IMR-90 (cell line): ENCODE data around the gene NDST1. TPM values are rescaled to one million over a fixed set of nuclear protein-coding genes. Genes with fewer than 3 reads are reported as not detected.

Source experiments
- ATAC-seq: fragments of 200-7000 bp; cut with Tn5 transposase; 2 replicates; pipeline ENCODE4 v1.9.1; 2020; ENCODE audit warnings: low read depth, mild to moderate bottlenecking, moderate library complexity
- BruUV-seq: library from RNA; stranded (reverse); fragments of 400-500 nt; replicated peaks from 2 replicates; lab custom pipeline; 2021; lab: Mats Ljungman, UMichigan
- CTCF ChIA-PET: fragments of 300-600 bp; formaldehyde crosslinking; extraction: SDS; loops from one replicate; lab custom pipeline; 2021; ENCODE audit warnings: antibody characterized with exemption; lab: Yijun Ruan, JAX
- POLR2A ChIA-PET: fragments of 300-600 bp; sonication (Branson Sonifier 250); formaldehyde crosslinking; loops from one replicate; lab custom pipeline; 2022; ENCODE audit warnings: antibody characterized with exemption; ENCODE audit not compliant: unreplicated experiment; lab: Charles Lee
- DNase-seq: peaks from one replicate; pipeline ENCODE4 v3.0.0; 2013
- H2AFZ ChIP-seq: replicated peaks from 2 replicates; pipeline ENCODE3; 2013; ENCODE audit warnings: low read length, mild to moderate bottlenecking; ENCODE audit not compliant: poor library complexity
- H2AK5ac ChIP-seq: 2 replicates; pipeline ENCODE4 v1.6.1; 2013; ENCODE audit warnings: low read depth, low read length, inconsistent platforms
- H2AK9ac ChIP-seq: replicated peaks from 2 replicates; pipeline ENCODE3; 2013; ENCODE audit warnings: mild to moderate bottlenecking, low read depth, low read length, moderate library complexity; ENCODE audit not compliant: poor library complexity
- H2BK120ac ChIP-seq: 2 replicates; pipeline ENCODE4 v1.6.1; 2013; ENCODE audit warnings: low read depth, low read length, inconsistent platforms
- H2BK15ac ChIP-seq: 3 replicates; pipeline ENCODE4 v1.6.1; 2013; ENCODE audit warnings: low read depth, low read length, inconsistent platforms
- H2BK20ac ChIP-seq: 2 replicates; pipeline ENCODE4 v1.6.1; 2013; ENCODE audit warnings: low read depth, mild to moderate bottlenecking, inconsistent platforms, low read length, moderate library complexity
- H2BK5ac ChIP-seq: 2 replicates; pipeline ENCODE4 v1.6.1; 2013; ENCODE audit warnings: mild to moderate bottlenecking, low read depth, low read length, inconsistent platforms; ENCODE audit not compliant: poor library complexity, severe bottlenecking
- H3K14ac ChIP-seq: replicated peaks from 2 replicates; pipeline ENCODE4 v1.6.1; 2013; ENCODE audit warnings: low read depth, low read length, inconsistent platforms
- H3K18ac ChIP-seq: 2 replicates; pipeline ENCODE4 v1.6.1; 2013; ENCODE audit warnings: low read depth, low read length, control low read depth
- H3K23ac ChIP-seq: 2 replicates; pipeline ENCODE4 v1.6.1; 2013; ENCODE audit warnings: low read depth, low read length, inconsistent platforms
- H3K27ac ChIP-seq: 2 replicates; pipeline ENCODE4 v1.5.1; 2013; ENCODE audit warnings: mild to moderate bottlenecking, control low read depth, low read length; ENCODE audit not compliant: insufficient read depth
- H3K27me3 ChIP-seq: 2 replicates; pipeline ENCODE4 v1.6.1; 2013; ENCODE audit warnings: low read length; ENCODE audit not compliant: control insufficient read depth, insufficient read depth
- H3K36me3 ChIP-seq: 2 replicates; pipeline ENCODE4 v1.6.1; 2013; ENCODE audit warnings: low read length, mixed read lengths; ENCODE audit not compliant: control insufficient read depth, insufficient read depth
- H3K4ac ChIP-seq: 2 replicates; pipeline ENCODE4 v1.6.1; 2013; ENCODE audit warnings: low read depth, low read length, inconsistent platforms
- H3K4me1 ChIP-seq: 2 replicates; pipeline ENCODE4 v1.6.1; 2013; ENCODE audit warnings: low read length, mixed read lengths; ENCODE audit not compliant: control insufficient read depth, insufficient read depth
- H3K4me2 ChIP-seq: 2 replicates; pipeline ENCODE4 v1.6.1; 2013; ENCODE audit warnings: low read depth, mild to moderate bottlenecking, control low read depth, low read length, moderate library complexity
- H3K4me3 ChIP-seq: 2 replicates; pipeline ENCODE4 v1.5.1; 2013; ENCODE audit warnings: low read depth, mild to moderate bottlenecking, control low read depth, low read length, moderate library complexity; ENCODE audit not compliant: insufficient read depth
- H3K56ac ChIP-seq: 2 replicates; pipeline ENCODE4 v1.6.1; 2013; ENCODE audit warnings: low read length, inconsistent platforms; ENCODE audit not compliant: insufficient read depth; ENCODE audit errors: extremely low read depth
- H3K79me1 ChIP-seq, 2 experiments: 2 replicates each; pipeline ENCODE4 v1.6.1; 2013; ENCODE audit warnings: low read length in 2 of 2, inconsistent platforms in 1 of 2, low read depth in 1 of 2
- H3K9ac ChIP-seq: 2 replicates; pipeline ENCODE4 v1.6.1; 2013; ENCODE audit warnings: low read depth, low read length, control low read depth
- H3K9me1 ChIP-seq: 2 replicates; pipeline ENCODE4 v1.6.1; 2013; ENCODE audit warnings: low read length, inconsistent platforms; ENCODE audit not compliant: insufficient read depth
- H3K9me3 ChIP-seq: 2 replicates; pipeline ENCODE4 v1.6.1; 2013; ENCODE audit warnings: low read length; ENCODE audit not compliant: control insufficient read depth, insufficient read depth
- H4K20me1 ChIP-seq: 2 replicates; pipeline ENCODE4 v1.6.1; 2013; ENCODE audit warnings: low read length, inconsistent platforms; ENCODE audit not compliant: insufficient read depth
- H4K5ac ChIP-seq: 2 replicates; pipeline ENCODE4 v1.6.1; 2013; ENCODE audit warnings: mild to moderate bottlenecking, low read depth, low read length, control low read depth
- H4K8ac ChIP-seq, 2 experiments: 2 replicates each; pipeline ENCODE4 v1.6.1; 2013; ENCODE audit warnings: low read depth in 2 of 2, low read length in 2 of 2, control low read depth in 1 of 2, inconsistent platforms in 1 of 2
- H4K91ac ChIP-seq: 2 replicates; pipeline ENCODE4 v1.6.1; 2013; ENCODE audit warnings: low read depth, low read length, inconsistent platforms; ENCODE audit not compliant: insufficient read depth
- CEBPB ChIP-seq: IDR thresholded peaks from 2 replicates; pipeline ENCODE4 v1.6.1; 2012; ENCODE audit warnings: low read depth, low read length, improper control_type of control experiment
- CHD1 ChIP-seq: IDR thresholded peaks from 2 replicates; pipeline ENCODE4 v1.6.1; 2012; ENCODE audit warnings: low read depth, low read length, improper control_type of control experiment
- FOS ChIP-seq: fragments of 150-350 bp; IDR thresholded peaks from 2 replicates; pipeline ENCODE4 v1.6.1; 2016; ENCODE audit warnings: low read depth, low read length
- MAFK ChIP-seq: IDR thresholded peaks from 2 replicates; pipeline ENCODE4 v1.6.1; 2012; ENCODE audit warnings: low read depth, low read length, improper control_type of control experiment
- MAZ ChIP-seq: IDR thresholded peaks from 2 replicates; pipeline ENCODE4 v1.6.1; 2012; ENCODE audit warnings: low read depth, mild to moderate bottlenecking, low read length, improper control_type of control experiment, moderate library complexity, borderline replicate concordance
- MXI1 ChIP-seq: IDR thresholded peaks from 2 replicates; pipeline ENCODE4 v1.6.1; 2012; ENCODE audit warnings: low read depth, mild to moderate bottlenecking, low read length, moderate library complexity, borderline replicate concordance
- NFE2L2 ChIP-seq: fragments of 150-350 bp; IDR thresholded peaks from 2 replicates; pipeline ENCODE4 v1.6.1; 2016; ENCODE audit warnings: low read depth, mild to moderate bottlenecking, low read length
- POLR2A ChIP-seq: IDR thresholded peaks from 2 replicates; pipeline ENCODE4 v1.6.1; 2012; ENCODE audit warnings: mild to moderate bottlenecking, low read depth, low read length
- RAD21 ChIP-seq: IDR thresholded peaks from 2 replicates; pipeline ENCODE4 v1.6.1; 2012; ENCODE audit warnings: low read length, improper control_type of control experiment
- RFX5 ChIP-seq: IDR thresholded peaks from 2 replicates; pipeline ENCODE4 v1.8.0; 2012; ENCODE audit warnings: low read depth, mild to moderate bottlenecking, low read length, moderate library complexity
- SMC3 ChIP-seq: fragments of 150-350 bp; IDR thresholded peaks from 2 replicates; pipeline ENCODE4 v1.6.1; 2016; ENCODE audit warnings: low read depth, mild to moderate bottlenecking, antibody characterized with exemption, low read length, moderate library complexity
- WGBS, 2 experiments: methylation state at CpG; one replicate each; pipeline versions ENCODE4 v1.1.5 to v1.1.7; 2013; ENCODE audit warnings: missing lambda C conversion rate in 2 of 2; ENCODE audit not compliant: insufficient read length in 1 of 2; ENCODE audit errors: extremely low coverage in 2 of 2; 5-methylcytosine and 5-hydroxymethylcytosine counted together
- dilution Hi-C: fragments of 300-500 bp; cut with HindIII; formaldehyde crosslinking; loops from one replicate; pipeline ENCODE4 v1.14.3; 2018; ENCODE audit warnings: low sequenced_read_pairs; ENCODE audit not compliant: unreplicated experiment
- in situ Hi-C: fragments of 300-500 bp; cut with MboI; formaldehyde crosslinking; loops from 3 replicates; pipeline ENCODE4 v1.14.3; 2019; ENCODE audit warnings: low sequenced_read_pairs, inconsistent platforms, mixed read lengths
- intact Hi-C: fragments of 100-400 bp; cut with micrococcal nuclease; formaldehyde crosslinking; loops from 2 replicates; pipeline ENCODE4 v1.10.0; 2022
- polyA plus RNA-seq, 3 experiments: library from polyadenylated mRNA; depleted of rRNA; stranded (reverse); fragments of >200 nt; gene quantifications; 2 replicates each; pipeline ENCODE4 v1.2.3, GENCODE V29; 2012; ENCODE audit warnings: low replicate concordance in 1 of 3
- total RNA-seq: library from RNA; depleted of rRNA; stranded (reverse); fragments of >200 nt; gene quantifications from 2 replicates; pipeline ENCODE4 v1.2.3, GENCODE V29; 2012
- TF ChIP-seq, protein P1 (sequence below): fragments of 150-350 bp; IDR thresholded peaks from 2 replicates; pipeline ENCODE4 v1.6.1; 2016; ENCODE audit warnings: low read depth, mild to moderate bottlenecking, low read length, moderate library complexity, borderline replicate concordance
- TF ChIP-seq, protein P2 (sequence below): fragments of 150-350 bp; IDR thresholded peaks from 2 replicates; pipeline ENCODE4 v1.6.1; 2017; ENCODE audit warnings: mild to moderate bottlenecking, antibody characterized with exemption, low read length, low read depth

Gene NDST1
- total and polyA plus RNA-seq, 2 of the 4 experiments (the other 2 are of a cell fraction), result 30.5 to 80.4 TPM

DNA sequence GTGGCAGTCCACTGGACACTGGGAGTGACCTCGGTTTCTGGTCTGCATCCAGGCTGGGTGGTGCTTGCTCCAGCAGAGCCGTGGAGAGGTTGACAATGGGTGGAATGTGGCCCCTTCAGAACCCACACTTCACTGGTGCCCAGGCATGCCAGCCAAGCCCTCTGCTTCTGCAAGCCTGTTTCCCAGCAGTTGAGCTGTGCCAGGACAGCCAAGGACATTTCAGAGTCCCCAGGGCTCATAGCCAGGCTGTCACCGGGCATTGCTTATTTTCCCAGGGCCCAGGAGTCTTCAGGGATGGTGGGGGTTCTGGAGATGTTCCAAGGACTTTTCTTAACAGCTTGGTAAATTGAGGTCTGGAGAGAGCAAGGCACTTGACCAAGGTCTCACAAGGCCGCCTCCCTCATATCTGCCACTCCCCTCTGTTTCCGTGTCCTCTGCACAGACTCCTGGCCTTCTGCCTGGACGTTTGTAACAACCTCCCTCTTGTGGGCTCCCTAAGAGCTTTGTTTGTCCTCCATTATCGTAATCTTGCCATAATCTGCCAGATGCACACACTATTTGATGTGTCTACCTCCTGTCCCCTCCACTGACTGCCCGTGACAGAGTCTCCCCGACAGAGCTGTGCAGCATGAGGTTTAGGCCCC lies 3.8 kb upstream of the NDST1 start:
- Histone ChIP-seq H2AFZ (no peak overlapping the region), H3K9me3 (no peaks in the 10 kb centered on the region), H4K20me1 (peaks cover 100% of the 10 kb centered on the region), H3K36me3 (peaks cover 11% of the 10 kb centered on the region), H3K4ac (no peak overlapping the region), H2AK5ac (peak overlapping the region; percentile 2; the same call in 1 of the 2 replicates), H4K5ac (no peak overlapping the region), H3K4me2 (no peak overlapping the region), H2AK9ac (no peak overlapping the region), H3K14ac (peak overlapping the region; percentile 19; the same call in 1 of the 2 replicates), H3K23ac (peak overlapping the region; percentile 31; the same call in 1 of the 2 replicates), H3K4me1 (peaks cover 67% of the 10 kb centered on the region), H3K27me3 (no peaks in the 10 kb centered on the region), H2BK5ac (no peak overlapping the region), H3K9me1 (peaks cover 85% of the 10 kb centered on the region), H2BK20ac (no peak overlapping the region), H2BK15ac (no peak overlapping the region), H3K56ac (no peak overlapping the region), H3K18ac (no peak overlapping the region), H4K91ac (no peak overlapping the region; the same call in 1 of the 2 replicates), H3K79me1 (peaks cover 28 to 100% of the 10 kb centered on the region in 2 experiments), H2BK120ac (no peak overlapping the region), H3K9ac (no peak overlapping the region), H3K4me3 (no peak overlapping the region), H4K8ac (no peak overlapping the region), H3K27ac (no peak overlapping the region)
- BruUV-seq, result no TSS peak
- intact Hi-C loops, result no loop called here
- dilution Hi-C loops, result no loop called here
- 51% methylated on average over 6 of the region's 9 CpGs; no CpG with 5 or more reads in 1 of the 2 experiments for WGBS, 2 experiments
- CTCF ChIA-PET, result no interaction called here
- DNase-seq (no peak), ATAC-seq (0 out of 2 replicates have a peak, but pooled peaks have one; percentile 12)
- TF ChIP-seq, protein P1, sequence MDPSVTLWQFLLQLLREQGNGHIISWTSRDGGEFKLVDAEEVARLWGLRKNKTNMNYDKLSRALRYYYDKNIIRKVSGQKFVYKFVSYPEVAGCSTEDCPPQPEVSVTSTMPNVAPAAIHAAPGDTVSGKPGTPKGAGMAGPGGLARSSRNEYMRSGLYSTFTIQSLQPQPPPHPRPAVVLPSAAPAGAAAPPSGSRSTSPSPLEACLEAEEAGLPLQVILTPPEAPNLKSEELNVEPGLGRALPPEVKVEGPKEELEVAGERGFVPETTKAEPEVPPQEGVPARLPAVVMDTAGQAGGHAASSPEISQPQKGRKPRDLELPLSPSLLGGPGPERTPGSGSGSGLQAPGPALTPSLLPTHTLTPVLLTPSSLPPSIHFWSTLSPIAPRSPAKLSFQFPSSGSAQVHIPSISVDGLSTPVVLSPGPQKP, result no peak
- TF ChIP-seq SMC3 (no peak), RAD21 (no peak), NFE2L2 (no peak), FOS (no peak), RFX5 (no peak), CHD1 (no peak), POLR2A (no peak), CEBPB (no peak), MAFK (no peak), MXI1 (no peak), MAZ (no peak)
- TF ChIP-seq, protein P2, sequence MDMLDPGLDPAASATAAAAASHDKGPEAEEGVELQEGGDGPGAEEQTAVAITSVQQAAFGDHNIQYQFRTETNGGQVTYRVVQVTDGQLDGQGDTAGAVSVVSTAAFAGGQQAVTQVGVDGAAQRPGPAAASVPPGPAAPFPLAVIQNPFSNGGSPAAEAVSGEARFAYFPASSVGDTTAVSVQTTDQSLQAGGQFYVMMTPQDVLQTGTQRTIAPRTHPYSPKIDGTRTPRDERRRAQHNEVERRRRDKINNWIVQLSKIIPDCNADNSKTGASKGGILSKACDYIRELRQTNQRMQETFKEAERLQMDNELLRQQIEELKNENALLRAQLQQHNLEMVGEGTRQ, result no peak
- in situ Hi-C loops, result no loop called here
- POLR2A ChIA-PET, result no interaction called here
